ENCODE data around the gene RPL28. TPM values are rescaled to one million over a fixed set of nuclear protein-coding genes. Genes with fewer than 3 reads are reported as not detected.

The RPL28 gene
- total and polyA plus RNA-seq, 2 of the 13 experiments (the other 11 are each of a cell fraction or from before 2014, with no cell fraction given), result 105 to 420 TPM

- TF ChIP-seq, protein P1, sequence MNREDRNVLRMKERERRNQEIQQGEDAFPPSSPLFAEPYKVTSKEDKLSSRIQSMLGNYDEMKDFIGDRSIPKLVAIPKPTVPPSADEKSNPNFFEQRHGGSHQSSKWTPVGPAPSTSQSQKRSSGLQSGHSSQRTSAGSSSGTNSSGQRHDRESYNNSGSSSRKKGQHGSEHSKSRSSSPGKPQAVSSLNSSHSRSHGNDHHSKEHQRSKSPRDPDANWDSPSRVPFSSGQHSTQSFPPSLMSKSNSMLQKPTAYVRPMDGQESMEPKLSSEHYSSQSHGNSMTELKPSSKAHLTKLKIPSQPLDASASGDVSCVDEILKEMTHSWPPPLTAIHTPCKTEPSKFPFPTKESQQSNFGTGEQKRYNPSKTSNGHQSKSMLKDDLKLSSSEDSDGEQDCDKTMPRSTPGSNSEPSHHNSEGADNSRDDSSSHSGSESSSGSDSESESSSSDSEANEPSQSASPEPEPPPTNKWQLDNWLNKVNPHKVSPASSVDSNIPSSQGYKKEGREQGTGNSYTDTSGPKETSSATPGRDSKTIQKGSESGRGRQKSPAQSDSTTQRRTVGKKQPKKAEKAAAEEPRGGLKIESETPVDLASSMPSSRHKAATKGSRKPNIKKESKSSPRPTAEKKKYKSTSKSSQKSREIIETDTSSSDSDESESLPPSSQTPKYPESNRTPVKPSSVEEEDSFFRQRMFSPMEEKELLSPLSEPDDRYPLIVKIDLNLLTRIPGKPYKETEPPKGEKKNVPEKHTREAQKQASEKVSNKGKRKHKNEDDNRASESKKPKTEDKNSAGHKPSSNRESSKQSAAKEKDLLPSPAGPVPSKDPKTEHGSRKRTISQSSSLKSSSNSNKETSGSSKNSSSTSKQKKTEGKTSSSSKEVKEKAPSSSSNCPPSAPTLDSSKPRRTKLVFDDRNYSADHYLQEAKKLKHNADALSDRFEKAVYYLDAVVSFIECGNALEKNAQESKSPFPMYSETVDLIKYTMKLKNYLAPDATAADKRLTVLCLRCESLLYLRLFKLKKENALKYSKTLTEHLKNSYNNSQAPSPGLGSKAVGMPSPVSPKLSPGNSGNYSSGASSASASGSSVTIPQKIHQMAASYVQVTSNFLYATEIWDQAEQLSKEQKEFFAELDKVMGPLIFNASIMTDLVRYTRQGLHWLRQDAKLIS (CRISPR knock-in tag; IDR thresholded peaks at IDR 0.05), result no peak
- TF ChIP-seq SIN3B (IDR thresholded peaks at IDR 0.05; ENCODE audit: low read length) (no peak), NR2F1 (CRISPR knock-in tag; IDR thresholded peaks at IDR 0.05) (no peak), ZSCAN12 (CRISPR knock-in tag; IDR thresholded peaks at IDR 0.05) (no peak), ARID2 (CRISPR knock-in tag; IDR thresholded peaks at IDR 0.05; ENCODE audit: borderline replicate concordance) (0 out of 2 replicates have a peak, but pooled peaks have one; percentile 63), ZXDC (CRISPR knock-in tag; IDR thresholded peaks at IDR 0.05) (peak; percentile 79; the same call in 1 of the 2 replicates), BORCS8-MEF2B (CRISPR knock-in tag; IDR thresholded peaks at IDR 0.05) (0 out of 2 replicates have a peak, but pooled peaks have one; percentile 40), YEATS2 (CRISPR knock-in tag; IDR thresholded peaks at IDR 0.05; ENCODE audit: borderline replicate concordance) (no peak), BRD4 (CRISPR knock-in tag; IDR thresholded peaks at IDR 0.05) (no peak), SIX1 (CRISPR knock-in tag; IDR thresholded peaks at IDR 0.05; ENCODE audit: borderline replicate concordance) (no peak), RNF2 (conservative IDR thresholded peaks at IDR 0.05; ENCODE audit: low read depth) (no peak), ETV5 (CRISPR knock-in tag; IDR thresholded peaks at IDR 0.05; ENCODE audit: borderline replicate concordance) (peak; percentile 29; the same call in 1 of the 2 replicates), REPIN1 (CRISPR knock-in tag; IDR thresholded peaks at IDR 0.05; ENCODE audit: borderline replicate concordance, low read depth) (0 out of 2 replicates have a peak, but pooled peaks have one; percentile 46), TRIM24 (CRISPR knock-in tag; IDR thresholded peaks at IDR 0.05) (no peak), CEBPG (CRISPR knock-in tag; IDR thresholded peaks at IDR 0.05) (no peak; the same call in 1 of the 2 replicates), NFE2L2 (IDR thresholded peaks at IDR 0.05; ENCODE audit: low read length) (no peak)
- TF ChIP-seq, protein P2, sequence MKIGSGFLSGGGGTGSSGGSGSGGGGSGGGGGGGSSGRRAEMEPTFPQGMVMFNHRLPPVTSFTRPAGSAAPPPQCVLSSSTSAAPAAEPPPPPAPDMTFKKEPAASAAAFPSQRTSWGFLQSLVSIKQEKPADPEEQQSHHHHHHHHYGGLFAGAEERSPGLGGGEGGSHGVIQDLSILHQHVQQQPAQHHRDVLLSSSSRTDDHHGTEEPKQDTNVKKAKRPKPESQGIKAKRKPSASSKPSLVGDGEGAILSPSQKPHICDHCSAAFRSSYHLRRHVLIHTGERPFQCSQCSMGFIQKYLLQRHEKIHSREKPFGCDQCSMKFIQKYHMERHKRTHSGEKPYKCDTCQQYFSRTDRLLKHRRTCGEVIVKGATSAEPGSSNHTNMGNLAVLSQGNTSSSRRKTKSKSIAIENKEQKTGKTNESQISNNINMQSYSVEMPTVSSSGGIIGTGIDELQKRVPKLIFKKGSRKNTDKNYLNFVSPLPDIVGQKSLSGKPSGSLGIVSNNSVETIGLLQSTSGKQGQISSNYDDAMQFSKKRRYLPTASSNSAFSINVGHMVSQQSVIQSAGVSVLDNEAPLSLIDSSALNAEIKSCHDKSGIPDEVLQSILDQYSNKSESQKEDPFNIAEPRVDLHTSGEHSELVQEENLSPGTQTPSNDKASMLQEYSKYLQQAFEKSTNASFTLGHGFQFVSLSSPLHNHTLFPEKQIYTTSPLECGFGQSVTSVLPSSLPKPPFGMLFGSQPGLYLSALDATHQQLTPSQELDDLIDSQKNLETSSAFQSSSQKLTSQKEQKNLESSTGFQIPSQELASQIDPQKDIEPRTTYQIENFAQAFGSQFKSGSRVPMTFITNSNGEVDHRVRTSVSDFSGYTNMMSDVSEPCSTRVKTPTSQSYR (CRISPR knock-in tag; IDR thresholded peaks at IDR 0.05; ENCODE audit: borderline replicate concordance), result no peak
- TF ChIP-seq, protein P3, sequence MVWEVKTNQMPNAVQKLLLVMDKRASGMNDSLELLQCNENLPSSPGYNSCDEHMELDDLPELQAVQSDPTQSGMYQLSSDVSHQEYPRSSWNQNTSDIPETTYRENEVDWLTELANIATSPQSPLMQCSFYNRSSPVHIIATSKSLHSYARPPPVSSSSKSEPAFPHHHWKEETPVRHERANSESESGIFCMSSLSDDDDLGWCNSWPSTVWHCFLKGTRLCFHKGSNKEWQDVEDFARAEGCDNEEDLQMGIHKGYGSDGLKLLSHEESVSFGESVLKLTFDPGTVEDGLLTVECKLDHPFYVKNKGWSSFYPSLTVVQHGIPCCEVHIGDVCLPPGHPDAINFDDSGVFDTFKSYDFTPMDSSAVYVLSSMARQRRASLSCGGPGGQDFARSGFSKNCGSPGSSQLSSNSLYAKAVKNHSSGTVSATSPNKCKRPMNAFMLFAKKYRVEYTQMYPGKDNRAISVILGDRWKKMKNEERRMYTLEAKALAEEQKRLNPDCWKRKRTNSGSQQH (CRISPR knock-in tag; IDR thresholded peaks at IDR 0.05; ENCODE audit: low read depth), result no peak; the same call in 1 of the 2 replicates
These were observed 610 bp upstream of the RPL28 start (continued) for GRCh38 chr19:55384920-55385723.

Measured in HepG2 (cell line).